Neural cell (in vitro differentiated cells): Measurements from ENCODE around the gene SLAMF6.
"Not testable (repeated sequence)": the region's sequence is repeated elsewhere in the genome, so short reads cannot be mapped to it uniquely, and the experiment has no call there.

Source experiments
- CTCF ChIP-seq: fragments of 450-650 bp; IDR thresholded peaks from 2 replicates; pipeline ENCODE4 v1.5.1; 2014; ENCODE audit warnings: antibody characterized with exemption, mild to moderate bottlenecking, moderate library complexity; ENCODE audit not compliant: poor library complexity, severe bottlenecking
- EP300 ChIP-seq: fragments of 450-650 bp; conservative IDR thresholded peaks from 2 replicates; pipeline ENCODE4 v1.6.1; 2014; ENCODE audit warnings: antibody characterized with exemption, mild to moderate bottlenecking, moderate library complexity; ENCODE audit not compliant: poor library complexity, severe bottlenecking
- EZH2 ChIP-seq: fragments of 200-600, 300-800 bp; shearing (Covaris generic), sonication (generic); IDR thresholded peaks from 2 replicates; pipeline ENCODE4 v1.6.1; 2014; ENCODE audit warnings: antibody characterized with exemption, low read length, borderline replicate concordance, mild to moderate bottlenecking; ENCODE audit not compliant: insufficient read depth, poor library complexity, severe bottlenecking
- POLR2AphosphoS5 ChIP-seq: IDR thresholded peaks from 2 replicates; pipeline ENCODE4 v1.6.1; 2012
- RAD21 ChIP-seq: fragments of 450-650 bp; conservative IDR thresholded peaks from 2 replicates; pipeline ENCODE4 v1.6.1; 2014; ENCODE audit warnings: antibody characterized with exemption, mild to moderate bottlenecking, moderate library complexity
- REST ChIP-seq: IDR thresholded peaks from 2 replicates; pipeline ENCODE4 v1.6.1; 2012; ENCODE audit warnings: borderline replicate concordance
- SMC3 ChIP-seq: fragments of 450-650 bp; conservative IDR thresholded peaks from 2 replicates; pipeline ENCODE4 v1.6.1; 2014; ENCODE audit warnings: antibody characterized with exemption, mild to moderate bottlenecking, moderate library complexity; ENCODE audit not compliant: poor library complexity
- TAF1 ChIP-seq: IDR thresholded peaks from 2 replicates; pipeline ENCODE4 v1.6.1; 2012; ENCODE audit warnings: low read depth

DNA sequence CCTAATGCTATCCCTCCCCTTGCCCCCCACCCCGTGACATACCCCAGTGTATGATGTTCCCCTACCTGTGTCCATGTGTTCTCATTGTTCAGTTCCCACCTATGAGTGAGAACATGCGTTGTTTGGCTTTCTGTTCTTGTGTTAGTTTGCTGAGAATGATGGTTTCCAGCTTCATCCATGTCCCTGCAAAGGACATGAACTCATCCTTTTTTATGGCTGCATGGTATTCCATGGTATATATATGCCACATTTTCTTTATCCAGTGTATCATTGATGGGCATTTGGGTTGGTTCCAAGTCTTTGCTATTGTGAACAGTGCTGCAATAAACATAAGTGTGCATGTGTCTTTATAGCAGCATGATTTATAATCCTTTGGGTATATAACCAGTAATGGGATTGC, 734 bp upstream of the SLAMF6 start:
- TF ChIP-seq CTCF, EP300, POLR2AphosphoS5, RAD21, TAF1, REST, EZH2, SMC3: not testable (repeated sequence)
